Pons (tissue), 1 donor: ENCODE results near the gene ARHGAP27.
"Not testable (repeated sequence)": the region's sequence is repeated elsewhere in the genome, so short reads cannot be mapped to it uniquely, and the experiment has no call there.

ENCODE experiments used
- DNase-seq: peaks from one replicate; pipeline ENCODE4 v3.0.0-alpha.2; 2016; ENCODE audit warnings: low spot score

ARHGAP27 gene

GRCh38 chr17:45432405-45433158, at the start of gene ARHGAP27:
Gene ARHGAP27, minus strand, starts transcription at chr17:45432870. Its CDS starts 2,591 bp downstream, at chr17:45430279.
- DNase-seq: no peak

GRCh38 chr17:45482317-45482716, 49.6 kb upstream of the ARHGAP27 start:
- DNase-seq: not testable (repeated sequence)

- DNase-seq: not testable (repeated sequence)
Observed at GRCh38 chr17:45475436-45475835, 42.8 kb upstream of the ARHGAP27 start.

GRCh38 chr17:45472249-45472648, 39.6 kb upstream of the ARHGAP27 start:
- not testable (repeated sequence) for DNase-seq

GRCh38 chr17:45469204-45469563, 36.5 kb upstream of the ARHGAP27 start:
- not testable (repeated sequence) for DNase-seq

- not testable (repeated sequence) for DNase-seq
Observed at GRCh38 chr17:45468293-45469203, 35.9 kb upstream of the ARHGAP27 start.

- DNase-seq: not testable (repeated sequence)
Observed at GRCh38 chr17:45461524-45462327, 29.1 kb upstream of the ARHGAP27 start.

GRCh38 chr17:45460422-45460821, 27.8 kb upstream of the ARHGAP27 start:
- not testable (repeated sequence) for DNase-seq

GRCh38 chr17:45454341-45454740, 21.7 kb upstream of the ARHGAP27 start:
- DNase-seq: not testable (repeated sequence)

- not testable (repeated sequence) for DNase-seq
Observed at GRCh38 chr17:45453731-45454130, 21.1 kb upstream of the ARHGAP27 start.

- DNase-seq: not testable (repeated sequence)
Observed at GRCh38 chr17:45453225-45453534, 20.5 kb upstream of the ARHGAP27 start.

GRCh38 chr17:45452329-45453224, 19.9 kb upstream of the ARHGAP27 start:
- DNase-seq: not testable (repeated sequence)

GRCh38 chr17:45451660-45452059, 19.0 kb upstream of the ARHGAP27 start:
- DNase-seq: not testable (repeated sequence)

- no peak for DNase-seq
Observed at GRCh38 chr17:45451131-45451530, 18.5 kb upstream of the ARHGAP27 start.

- DNase-seq: not testable (repeated sequence)
Observed at GRCh38 chr17:45449708-45450329, 17.1 kb upstream of the ARHGAP27 start.

- not testable (repeated sequence) for DNase-seq
Observed at GRCh38 chr17:45449260-45449659, 16.6 kb upstream of the ARHGAP27 start.

- DNase-seq: not testable (repeated sequence)
Observed at GRCh38 chr17:45448483-45448882, 15.8 kb upstream of the ARHGAP27 start.

- DNase-seq: not testable (repeated sequence)
Observed at GRCh38 chr17:45448066-45448465, 15.4 kb upstream of the ARHGAP27 start.

GRCh38 chr17:45447650-45448049, 15.0 kb upstream of the ARHGAP27 start:
- DNase-seq: not testable (repeated sequence)

GRCh38 chr17:45446872-45447625, 14.4 kb upstream of the ARHGAP27 start:
- DNase-seq: not testable (repeated sequence)
